Activated T-cell treated with anti-CD3 and anti-CD28 coated beads, Interleukin-2, amount 50 U/mL, for 48 hours (primary cell): ENCODE results near the gene LINS1.
"Not testable (repeated sequence)": the region's sequence is repeated elsewhere in the genome, so short reads cannot be mapped to it uniquely, and the experiment has no call there.

Source experiments
- DNase-seq, 2 experiments: peaks; one replicate each; pipeline ENCODE4 v3.0.0-alpha.2; 2020

The LINS1 gene

GRCh38 chr15:100598655-100599054 lies 3.3 kb downstream of the LINS1 start:
- peak; percentile 32 to 37 for DNase-seq

- no peak for DNase-seq
These were observed 4.1 kb downstream of the LINS1 start for GRCh38 chr15:100597862-100598261.

GRCh38 chr15:100596792-100597191 lies 5.2 kb downstream of the LINS1 start:
- DNase-seq, result peak; percentile 96 to 98

GRCh38 chr15:100595964-100596363 lies 6.0 kb downstream of the LINS1 start:
- peak; percentile 39 to 48 for DNase-seq

DNA sequence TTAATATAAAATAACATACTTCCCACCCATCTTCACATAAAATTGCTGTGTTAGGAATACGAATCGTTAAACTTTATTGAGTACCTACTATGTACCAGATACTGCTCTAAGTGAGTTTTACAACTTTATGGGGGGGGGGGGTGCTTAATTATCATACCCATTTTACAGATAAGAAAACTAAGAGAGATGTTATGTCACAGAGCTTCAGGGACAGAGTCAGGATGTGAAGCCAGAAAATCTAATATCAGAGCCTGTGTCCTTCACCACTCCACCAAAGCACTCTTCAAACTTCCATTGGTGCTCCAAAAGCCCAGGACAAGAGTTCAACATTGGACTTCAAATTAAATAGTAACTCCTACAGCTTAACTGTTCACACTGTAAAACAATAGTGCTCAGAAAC lies 8.6 kb downstream of the LINS1 start:
- DNase-seq, result no peak

- no peak for DNase-seq
These were observed 9.1 kb downstream of the LINS1 start for GRCh38 chr15:100592898-100593297.

- no peak for DNase-seq
These were observed 10.1 kb downstream of the LINS1 start for GRCh38 chr15:100591835-100592234.

- not testable (repeated sequence) for DNase-seq
These were observed 10.8 kb downstream of the LINS1 start for GRCh38 chr15:100591163-100591562.

GRCh38 chr15:100588638-100589242 lies 13.2 kb downstream of the LINS1 start:
- DNase-seq, result no peak

- DNase-seq, result no peak
These were observed 21.6 kb downstream of the LINS1 start for GRCh38 chr15:100580414-100580813.

DNA sequence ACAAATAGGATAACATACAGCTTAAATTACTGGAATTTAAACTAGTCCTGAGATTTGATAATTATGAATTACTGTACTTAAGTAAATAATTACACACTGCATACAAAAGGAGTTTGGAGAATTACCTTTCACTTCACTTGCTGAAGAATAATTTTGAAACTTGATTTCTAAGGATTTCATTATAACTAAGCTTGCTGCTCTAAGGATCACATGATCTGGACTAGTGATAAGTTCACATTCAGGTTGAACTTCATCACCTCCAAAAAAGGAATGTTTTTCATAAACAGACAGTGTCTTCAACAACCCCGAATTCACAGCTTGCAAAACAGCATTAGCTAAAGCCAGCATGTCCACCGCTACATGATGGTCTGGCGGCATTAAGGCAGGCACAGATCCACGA lies 28.5 kb downstream of the LINS1 start:
- DNase-seq, result no peak

DNA sequence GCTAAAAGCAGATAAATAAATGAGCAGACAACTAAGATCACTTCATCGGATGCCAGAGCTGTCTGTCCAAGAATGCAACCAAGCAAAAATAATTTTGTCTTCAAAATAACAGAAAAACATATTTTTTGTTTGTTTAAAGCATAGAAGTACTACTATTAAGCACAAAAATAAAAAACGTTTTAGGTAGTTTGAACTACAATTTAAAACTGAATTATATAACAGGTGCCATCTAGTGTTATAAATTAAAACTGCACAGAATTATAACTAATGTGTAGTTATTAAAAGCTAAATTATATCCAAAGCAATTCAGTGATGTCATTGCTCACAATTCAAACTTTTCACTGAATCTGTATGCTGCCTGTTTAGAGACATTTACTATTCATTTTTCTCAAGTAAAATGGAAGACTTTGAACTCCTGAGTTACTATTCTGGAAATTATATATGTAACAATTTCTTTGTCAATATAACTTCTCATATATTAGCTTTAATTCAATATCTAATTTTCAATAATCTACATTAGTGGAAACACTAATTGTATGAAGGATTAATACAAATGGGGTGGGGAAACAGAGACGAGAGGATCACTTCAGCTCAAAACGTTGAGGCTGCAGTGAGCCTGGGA lies 29.5 kb downstream of the LINS1 start:
- no peak for DNase-seq

DNA sequence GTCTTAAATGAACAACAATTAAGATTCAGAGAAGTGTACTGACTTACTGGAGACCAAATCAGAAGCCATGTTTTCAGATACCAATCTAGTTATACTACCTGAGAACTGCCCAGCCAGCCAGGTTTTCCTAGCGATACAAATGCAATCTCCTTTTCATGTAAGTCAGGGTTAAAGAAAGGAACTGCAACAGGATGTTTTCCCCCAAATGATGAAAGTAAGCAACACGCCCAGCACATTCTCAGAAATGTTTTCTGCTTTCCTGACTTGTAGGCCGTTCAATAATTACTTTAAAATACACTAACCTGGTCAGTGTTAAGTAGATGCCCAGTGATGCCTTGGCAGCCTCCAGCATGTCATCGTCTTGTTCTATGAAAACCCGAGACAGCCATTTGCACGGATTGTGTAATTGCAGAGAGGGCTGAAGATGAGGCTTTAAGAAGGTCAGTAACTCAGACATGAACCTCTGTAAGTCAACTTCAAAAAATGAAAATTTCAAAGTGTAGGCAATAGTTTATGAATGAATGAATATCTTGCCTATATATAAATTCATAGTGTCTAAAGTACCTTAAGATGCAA lies 30.3 kb downstream of the LINS1 start:
- DNase-seq, result no peak

DNA sequence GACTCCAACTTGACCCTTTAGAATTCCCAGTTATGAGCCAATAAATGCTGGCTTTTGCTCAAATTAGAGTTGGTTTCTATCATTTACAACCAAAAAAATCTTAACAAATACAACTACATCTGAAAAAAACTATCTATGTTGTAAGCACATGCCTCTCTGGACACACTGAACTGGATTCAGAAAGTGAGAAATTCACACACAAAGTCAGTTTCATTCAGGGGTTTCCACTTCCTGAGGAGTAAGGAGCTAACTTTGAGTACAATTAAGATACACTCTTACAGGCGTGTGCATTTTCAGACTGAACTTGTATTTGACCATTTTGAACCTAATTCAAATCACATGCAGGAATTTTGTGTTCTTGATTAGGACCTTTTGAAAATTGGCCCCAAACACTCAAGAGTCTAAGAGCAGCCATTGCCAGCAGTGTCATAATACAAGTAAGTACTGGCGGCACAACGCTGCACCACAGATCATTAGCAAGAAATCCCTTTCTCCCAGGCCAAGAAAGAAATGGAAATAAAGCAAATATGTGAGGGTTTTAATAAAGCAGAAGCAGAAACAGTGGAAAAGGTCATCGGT lies 31.2 kb downstream of the LINS1 start:
- no peak for DNase-seq

GRCh38 chr15:100570275-100570674 lies 31.7 kb downstream of the LINS1 start:
- no peak for DNase-seq

DNA sequence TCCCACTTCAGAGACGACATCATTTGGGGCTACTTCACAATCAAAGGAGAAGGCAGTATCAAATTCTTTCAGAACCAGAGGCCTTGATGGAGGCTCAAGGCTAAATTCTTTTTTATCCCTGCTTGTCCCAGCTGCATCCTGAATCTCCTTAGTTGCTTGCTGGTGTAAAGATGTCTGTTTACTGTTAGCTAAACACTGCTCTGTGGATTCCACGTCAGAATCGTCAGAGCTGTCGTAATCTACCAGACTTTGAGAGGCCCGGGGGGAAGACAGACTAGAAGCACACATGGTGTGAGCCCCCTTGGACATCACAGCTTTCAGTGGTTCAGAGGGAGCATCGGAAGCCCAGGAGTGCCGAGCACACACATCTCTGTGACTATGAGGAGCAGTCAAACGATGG lies 32.6 kb downstream of the LINS1 start:
- no peak for DNase-seq

DNA sequence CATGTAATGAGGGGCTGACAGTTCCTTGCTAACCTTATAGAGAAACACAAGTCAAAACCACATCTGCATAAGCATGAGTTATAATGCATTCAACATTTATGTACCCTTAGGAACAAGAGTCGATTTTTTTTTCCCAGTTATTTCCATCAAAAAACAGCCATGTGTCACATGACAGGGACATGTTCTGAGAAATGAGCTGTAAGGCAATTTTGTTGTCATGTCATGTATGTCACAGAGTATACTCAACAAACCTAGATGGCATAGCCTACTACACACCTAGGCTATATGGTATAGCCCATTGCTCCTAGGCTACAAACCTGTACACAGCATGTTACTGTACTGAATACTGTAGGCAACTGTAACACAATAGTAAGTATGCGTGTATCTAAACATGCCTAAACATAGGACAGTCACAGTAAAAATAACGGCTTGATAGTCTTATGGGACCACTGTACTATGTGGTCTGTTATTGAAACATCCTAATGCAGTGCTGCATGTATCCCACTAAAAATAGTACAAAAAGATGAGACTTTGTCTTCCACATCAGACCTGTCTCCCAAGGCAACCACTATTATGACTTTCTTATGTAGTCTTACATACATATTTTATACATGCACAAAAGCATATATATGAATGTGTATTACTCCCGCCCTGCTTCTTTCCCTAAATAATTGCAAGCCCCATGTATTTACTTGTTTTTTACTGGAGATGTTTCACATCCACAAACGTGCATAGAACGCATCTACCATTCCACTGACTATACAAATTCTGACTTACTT lies 34.9 kb downstream of the LINS1 start:
- DNase-seq, result no peak

DNA sequence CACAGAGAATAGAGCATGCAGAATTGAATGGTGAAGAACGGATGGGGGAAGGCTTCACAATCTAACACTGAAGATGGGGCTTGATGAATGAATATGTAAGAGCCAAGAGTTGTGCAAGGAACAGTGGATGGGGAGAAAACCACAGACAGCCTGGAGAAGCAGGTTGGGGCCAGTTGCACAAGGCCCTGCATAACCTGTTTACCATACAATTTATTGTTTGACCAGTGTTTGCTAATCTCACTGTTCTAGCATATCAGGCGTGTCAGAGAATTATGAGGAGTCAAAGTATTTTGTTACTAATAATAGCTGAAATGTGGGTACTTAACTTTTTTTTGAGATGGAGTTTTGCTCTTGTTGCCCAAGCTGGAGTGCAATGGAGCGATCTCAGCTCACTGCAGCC lies 36.4 kb downstream of the LINS1 start:
- DNase-seq, result no peak

DNA sequence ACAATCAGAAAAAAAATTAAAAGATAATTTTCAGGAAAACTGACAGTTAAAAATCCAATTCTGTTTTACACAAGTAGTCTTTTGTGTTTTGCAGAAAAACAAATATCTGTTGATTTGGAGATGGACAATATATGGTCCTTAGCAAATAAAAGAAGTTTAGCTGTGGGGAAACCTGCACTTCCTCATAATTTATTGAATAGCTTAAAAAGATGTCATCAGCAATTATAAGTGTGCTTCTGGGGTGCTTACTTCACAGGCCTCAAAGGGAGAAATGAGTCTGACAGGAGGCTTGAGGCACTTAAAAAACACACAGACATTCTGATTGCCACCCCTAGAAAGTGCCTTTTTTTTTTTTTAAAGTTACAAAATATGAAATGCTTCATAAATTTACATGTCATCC lies 41.7 kb downstream of the LINS1 start:
- DNase-seq, result no peak

DNA sequence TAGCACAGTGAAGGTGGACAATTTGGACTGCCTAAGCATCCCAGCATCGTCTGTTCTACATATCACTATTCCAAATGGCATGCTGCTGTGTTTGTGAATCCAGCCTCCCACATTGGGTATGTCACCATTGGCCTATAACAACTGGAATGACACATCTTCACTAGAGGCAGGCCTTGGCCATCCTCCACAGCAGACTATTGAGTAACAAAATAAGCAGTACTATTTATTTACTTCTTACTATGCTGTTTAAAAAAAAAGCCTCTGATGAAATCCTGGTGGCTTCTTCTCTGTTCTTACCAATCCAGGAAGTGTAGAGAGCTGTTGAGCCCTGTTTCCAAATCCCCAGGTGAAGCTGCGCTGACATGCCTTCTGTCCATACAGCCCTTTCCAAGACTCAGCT lies 42.7 kb downstream of the LINS1 start:
- no peak for DNase-seq

GRCh38 chr15:100558771-100559254 lies 43.2 kb downstream of the LINS1 start:
- no peak for DNase-seq

- no peak for DNase-seq
These were observed 48.5 kb downstream of the LINS1 start for GRCh38 chr15:100553468-100553867.

DNA sequence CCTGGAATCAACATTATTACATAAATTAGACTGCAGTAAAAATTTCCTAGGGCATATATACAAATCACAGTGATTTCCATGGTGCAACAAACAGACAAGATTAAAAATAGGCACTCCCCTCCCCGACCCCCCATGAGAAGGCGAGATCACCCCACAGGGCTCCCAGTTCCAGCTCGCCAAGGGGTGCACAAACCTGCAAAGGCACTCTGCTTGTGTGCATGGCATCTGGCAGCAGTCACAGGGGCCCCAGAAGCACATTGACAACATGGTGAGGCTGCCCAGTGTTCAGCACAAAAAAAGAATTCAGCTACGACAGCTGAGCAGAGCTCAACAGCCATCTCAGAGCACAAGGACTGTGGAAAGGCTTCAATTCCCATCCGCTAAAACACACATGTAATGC lies 54.0 kb downstream of the LINS1 start:
- DNase-seq, result no peak
